DOHH2 (cell line): Measurements from ENCODE around the gene PCTP.

ENCODE experiments used
- H3F3A ChIP-seq: fragments of 200-600 bp; sonication (generic), shearing (Covaris generic); 2 replicates; pipeline ENCODE4 v1.6.0; 2016; ENCODE audit warnings: antibody characterized with exemption, mild to moderate bottlenecking; ENCODE audit not compliant: control insufficient read depth, insufficient read depth
- H3K27ac ChIP-seq: fragments of 200-600 bp; sonication (generic); 2 replicates; pipeline ENCODE4 v1.5.1; 2014; ENCODE audit warnings: low read depth, mild to moderate bottlenecking, low read length, moderate library complexity
- H3K27me3 ChIP-seq: fragments of 200-600 bp; sonication (generic); 2 replicates; pipeline ENCODE4 v1.6.1; 2014; ENCODE audit warnings: mild to moderate bottlenecking, low read length, mixed read lengths; ENCODE audit not compliant: control insufficient read depth
- H3K36me3 ChIP-seq: fragments of 200-600 bp; sonication (generic); 2 replicates; pipeline ENCODE4 v1.6.1; 2014; ENCODE audit warnings: mild to moderate bottlenecking, low read length, moderate library complexity, mixed read lengths; ENCODE audit not compliant: control insufficient read depth
- H3K4me1 ChIP-seq: fragments of 200-600 bp; sonication (generic); 2 replicates; pipeline ENCODE4 v1.6.1; 2014; ENCODE audit warnings: mild to moderate bottlenecking, low read length, mixed read lengths; ENCODE audit not compliant: control insufficient read depth
- H3K4me2 ChIP-seq: fragments of 200-600 bp; sonication (generic); 2 replicates; pipeline ENCODE4 v1.6.0; 2014; ENCODE audit warnings: mild to moderate bottlenecking, low read length, moderate library complexity
- H3K4me3 ChIP-seq: fragments of 200-600 bp; sonication (generic); 2 replicates; pipeline ENCODE4 v1.5.1; 2014; ENCODE audit warnings: mild to moderate bottlenecking, low read length, mixed read lengths
- H3K79me2 ChIP-seq: fragments of 200-600 bp; sonication (generic); 2 replicates; pipeline ENCODE4 v1.6.1; 2014; ENCODE audit warnings: mild to moderate bottlenecking, low read length, mixed read lengths; ENCODE audit not compliant: control insufficient read depth
- H3K9me2 ChIP-seq: fragments of 200-600 bp; sonication (generic); replicated peaks from 2 replicates; pipeline ENCODE4 v1.6.1; 2014; ENCODE audit warnings: mild to moderate bottlenecking, low read length, mixed read lengths; ENCODE audit not compliant: control insufficient read depth
- H3K9me3 ChIP-seq: fragments of 200-600 bp; sonication (generic); 2 replicates; pipeline ENCODE4 v1.6.1; 2014; ENCODE audit warnings: antibody characterized with exemption, low read length, mixed read lengths; ENCODE audit not compliant: control insufficient read depth, insufficient read depth
- H4K20me1 ChIP-seq: fragments of 200-600 bp; sonication (generic); 2 replicates; pipeline ENCODE4 v1.6.0; 2014; ENCODE audit warnings: low read depth, mild to moderate bottlenecking, antibody characterized with exemption, low read length, moderate library complexity; ENCODE audit not compliant: control insufficient read depth, insufficient read depth
- EZH2phosphoT487 ChIP-seq: fragments of 200-600 bp; sonication (generic); IDR thresholded peaks from 2 replicates; pipeline ENCODE4 v1.6.1; 2017; ENCODE audit warnings: borderline replicate concordance, mild to moderate bottlenecking, antibody characterized with exemption, low read length, moderate library complexity, mixed read lengths
- TF ChIP-seq, protein P1 (sequence below): fragments of 200-600 bp; sonication (generic); IDR thresholded peaks from one replicate; pipeline ENCODE4 v1.5.1; 2014; ENCODE audit warnings: antibody characterized with exemption, mild to moderate bottlenecking, low read depth, low read length; ENCODE audit not compliant: poor library complexity, severe bottlenecking

PCTP gene

DNA sequence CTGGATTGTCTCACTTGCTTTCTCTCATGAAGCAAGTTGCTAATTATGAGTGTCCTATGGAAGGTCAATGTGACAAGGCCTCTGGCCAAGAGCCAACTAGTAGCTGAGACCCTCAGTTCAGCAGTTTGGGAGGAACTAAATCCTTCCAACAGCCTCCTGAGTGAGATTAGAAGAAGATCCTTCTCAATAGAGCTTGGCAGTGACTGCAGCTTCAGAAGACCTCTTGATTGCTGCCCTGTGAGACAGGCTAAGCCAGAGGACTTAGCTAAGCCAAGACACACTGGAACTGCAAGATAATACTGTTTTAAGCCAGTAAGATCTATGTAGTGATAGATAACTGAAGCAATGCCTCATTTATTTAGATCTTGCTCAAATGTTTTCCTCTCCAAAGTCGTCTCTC, 34.3 kb downstream of the PCTP start:
- Histone ChIP-seq H3K4me3 (no peak overlapping the region), H3K79me2 (no peaks in the 10 kb centered on the region), H3K9me3 (no peaks in the 10 kb centered on the region), H3K36me3 (no peaks in the 10 kb centered on the region), H4K20me1 (no peaks in the 10 kb centered on the region), H3K9me2 (no peaks in the 10 kb centered on the region), H3K27me3 (peaks cover 4% of the 10 kb centered on the region), H3F3A (no peaks in the 10 kb centered on the region), H3K4me2 (no peak overlapping the region), H3K4me1 (no peaks in the 10 kb centered on the region), H3K27ac (no peak overlapping the region)
- TF ChIP-seq, protein P1, sequence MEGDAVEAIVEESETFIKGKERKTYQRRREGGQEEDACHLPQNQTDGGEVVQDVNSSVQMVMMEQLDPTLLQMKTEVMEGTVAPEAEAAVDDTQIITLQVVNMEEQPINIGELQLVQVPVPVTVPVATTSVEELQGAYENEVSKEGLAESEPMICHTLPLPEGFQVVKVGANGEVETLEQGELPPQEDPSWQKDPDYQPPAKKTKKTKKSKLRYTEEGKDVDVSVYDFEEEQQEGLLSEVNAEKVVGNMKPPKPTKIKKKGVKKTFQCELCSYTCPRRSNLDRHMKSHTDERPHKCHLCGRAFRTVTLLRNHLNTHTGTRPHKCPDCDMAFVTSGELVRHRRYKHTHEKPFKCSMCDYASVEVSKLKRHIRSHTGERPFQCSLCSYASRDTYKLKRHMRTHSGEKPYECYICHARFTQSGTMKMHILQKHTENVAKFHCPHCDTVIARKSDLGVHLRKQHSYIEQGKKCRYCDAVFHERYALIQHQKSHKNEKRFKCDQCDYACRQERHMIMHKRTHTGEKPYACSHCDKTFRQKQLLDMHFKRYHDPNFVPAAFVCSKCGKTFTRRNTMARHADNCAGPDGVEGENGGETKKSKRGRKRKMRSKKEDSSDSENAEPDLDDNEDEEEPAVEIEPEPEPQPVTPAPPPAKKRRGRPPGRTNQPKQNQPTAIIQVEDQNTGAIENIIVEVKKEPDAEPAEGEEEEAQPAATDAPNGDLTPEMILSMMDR, result no peak
- no peak for TF ChIP-seq EZH2phosphoT487

DNA sequence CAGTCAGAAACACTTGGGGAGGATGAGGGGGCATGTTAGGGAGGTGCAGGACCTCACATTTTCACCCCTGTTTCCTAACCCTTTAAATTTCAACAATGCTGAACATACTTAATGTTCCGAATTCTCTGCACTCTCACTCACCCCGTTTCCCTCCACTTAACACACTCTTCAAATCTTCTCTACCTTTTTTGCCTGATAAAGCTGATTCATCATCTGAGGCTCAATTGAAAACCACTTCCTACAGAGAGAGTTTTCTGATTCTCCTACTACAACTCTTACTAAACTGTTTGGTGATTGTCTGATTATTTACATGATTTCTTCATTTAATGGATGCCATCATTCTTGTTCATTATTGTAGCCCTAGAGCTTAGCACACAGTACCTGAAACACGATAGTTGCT, 42.4 kb downstream of the PCTP start:
- Histone ChIP-seq H3K9me2 (no peaks in the 10 kb centered on the region), H3K9me3 (no peaks in the 10 kb centered on the region), H3K27ac (no peak overlapping the region), H3K27me3 (peaks cover 22% of the 10 kb centered on the region), H3K4me2 (no peak overlapping the region), H3K4me1 (no peaks in the 10 kb centered on the region), H4K20me1 (no peaks in the 10 kb centered on the region), H3K79me2 (no peaks in the 10 kb centered on the region), H3K4me3 (no peak overlapping the region), H3K36me3 (no peaks in the 10 kb centered on the region), H3F3A (no peaks in the 10 kb centered on the region)
- no peak for TF ChIP-seq EZH2phosphoT487
- TF ChIP-seq, protein P1, result no peak

DNA sequence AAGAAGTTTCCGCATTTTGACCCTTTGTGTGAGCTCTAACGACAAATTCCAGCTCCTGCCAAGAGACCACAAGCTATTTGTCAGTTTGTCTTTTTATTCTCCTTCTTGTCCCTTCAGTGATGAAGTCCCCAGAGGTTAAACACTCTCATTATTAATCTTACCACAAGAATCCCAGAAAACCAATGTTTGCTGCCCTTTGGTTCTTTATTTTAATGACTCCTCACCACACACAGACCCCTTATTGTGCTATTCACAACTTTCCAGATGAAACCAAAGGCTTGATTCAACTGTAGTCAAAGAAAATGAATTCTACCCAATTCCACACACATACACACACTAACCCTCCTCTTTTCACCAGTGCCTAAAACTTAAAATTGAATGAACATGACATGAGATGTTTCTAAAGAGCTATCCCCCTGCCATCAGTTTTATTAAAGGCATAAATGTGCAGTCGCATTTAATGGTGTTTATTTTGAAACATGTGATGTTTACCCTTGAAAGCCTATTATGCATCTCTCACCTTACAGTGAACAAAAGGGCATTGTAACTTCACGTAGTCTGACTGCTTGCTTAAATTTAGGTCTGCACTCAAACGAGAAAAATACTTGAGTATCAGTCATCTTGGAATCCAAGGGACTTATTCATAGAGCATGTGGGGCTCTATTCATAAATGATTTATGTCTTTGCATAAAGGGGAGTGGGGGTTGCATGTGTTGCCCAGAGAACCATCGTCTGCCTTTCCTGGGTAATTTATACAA, 44.1 kb downstream of the PCTP start:
- H3K9me3 ChIP-seq, result no peaks in the 10 kb centered on the region
- H3K4me2 ChIP-seq, result no peak overlapping the region
- H3K79me2 ChIP-seq, result no peaks in the 10 kb centered on the region
- TF ChIP-seq, protein P1, result no peak
- TF ChIP-seq EZH2phosphoT487, result no peak
- H3K4me1 ChIP-seq, result no peaks in the 10 kb centered on the region
- H3F3A ChIP-seq, result no peaks in the 10 kb centered on the region
- no peaks in the 10 kb centered on the region for H3K9me2 ChIP-seq
- no peak overlapping the region for H3K27ac ChIP-seq
- H4K20me1 ChIP-seq, result no peaks in the 10 kb centered on the region
- peaks cover 18% of the 10 kb centered on the region for H3K27me3 ChIP-seq
- no peaks in the 10 kb centered on the region for H3K36me3 ChIP-seq
- H3K4me3 ChIP-seq, result no peak overlapping the region
